GM18526 (cell line): Measurements from ENCODE around the gene CHD6.

Experiments used
- POLR2A ChIP-seq: IDR thresholded peaks from 3 replicates; pipeline ENCODE4 v1.6.1; 2011; ENCODE audit not compliant: insufficient read length; ENCODE audit errors: extremely low read depth

The CHD6 gene

GRCh38 chr20:41454250-41454649 lies 163.9 kb downstream of the CHD6 start:
- no peak for TF ChIP-seq POLR2A

GRCh38 chr20:41453010-41453950 lies 164.9 kb downstream of the CHD6 start:
- TF ChIP-seq POLR2A: no peak

DNA sequence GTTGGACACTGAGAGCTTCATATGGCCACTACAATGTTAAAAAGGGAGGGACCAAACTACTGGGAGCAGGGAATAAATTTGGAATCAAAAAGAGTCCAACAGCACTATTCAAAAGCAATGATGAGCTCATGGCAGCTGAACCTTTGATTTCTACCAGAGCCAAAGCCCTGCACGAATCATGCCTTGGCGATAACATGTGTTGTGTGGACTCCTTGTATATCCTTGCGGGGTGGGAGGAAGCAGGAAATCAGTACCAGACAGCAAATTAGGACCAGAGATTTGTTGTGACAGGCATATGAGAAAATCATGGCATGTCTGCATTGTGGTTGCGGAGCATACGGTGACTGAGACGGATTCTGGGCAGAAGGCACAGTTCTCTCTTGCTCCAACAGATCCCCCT lies 166.0 kb downstream of the CHD6 start:
- TF ChIP-seq POLR2A: no peak

GRCh38 chr20:41447006-41447405 lies 171.2 kb downstream of the CHD6 start:
- TF ChIP-seq POLR2A: no peak

- TF ChIP-seq POLR2A: no peak
Observed at GRCh38 chr20:41446456-41446855, 171.7 kb downstream of the CHD6 start.

DNA sequence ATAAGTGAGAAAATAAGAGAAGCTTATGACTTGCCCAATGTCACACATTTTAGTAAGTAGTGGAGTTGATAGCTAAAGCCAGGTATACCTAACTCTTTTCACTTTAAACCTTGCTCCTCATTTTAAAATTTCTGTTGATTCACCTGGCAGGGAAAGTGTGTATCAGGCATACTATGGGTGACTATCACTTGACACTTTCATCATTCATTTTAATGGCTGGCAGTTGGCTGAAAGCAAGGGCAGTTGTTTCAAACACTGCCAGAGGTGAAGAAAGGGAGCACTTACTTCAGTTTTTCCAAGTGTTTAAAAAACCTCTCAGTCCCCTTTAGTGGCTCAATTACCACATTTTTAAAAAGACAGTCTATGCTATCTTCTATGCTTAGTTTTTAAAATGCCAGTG lies 173.4 kb downstream of the CHD6 start:
- no peak for TF ChIP-seq POLR2A

DNA sequence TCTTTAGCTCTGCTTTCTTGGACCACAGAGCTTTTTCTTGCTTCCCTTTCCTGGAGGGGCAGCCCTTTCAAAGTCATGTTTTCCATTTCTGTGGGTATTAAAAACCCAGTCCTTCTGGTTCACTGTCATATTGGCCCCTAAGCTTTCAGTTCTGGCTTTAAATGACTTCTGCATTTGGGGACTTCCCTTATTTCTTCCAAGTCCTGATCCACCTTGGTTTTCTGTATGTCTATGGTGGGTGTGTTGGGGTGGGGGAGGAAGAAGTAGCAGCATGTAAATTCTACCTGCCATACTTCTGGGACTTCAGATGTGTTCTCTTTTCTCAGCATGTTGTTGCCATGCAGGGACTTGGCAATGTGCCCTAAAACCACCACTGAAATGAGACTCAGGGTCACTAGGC lies 174.5 kb downstream of the CHD6 start:
- TF ChIP-seq POLR2A: no peak

DNA sequence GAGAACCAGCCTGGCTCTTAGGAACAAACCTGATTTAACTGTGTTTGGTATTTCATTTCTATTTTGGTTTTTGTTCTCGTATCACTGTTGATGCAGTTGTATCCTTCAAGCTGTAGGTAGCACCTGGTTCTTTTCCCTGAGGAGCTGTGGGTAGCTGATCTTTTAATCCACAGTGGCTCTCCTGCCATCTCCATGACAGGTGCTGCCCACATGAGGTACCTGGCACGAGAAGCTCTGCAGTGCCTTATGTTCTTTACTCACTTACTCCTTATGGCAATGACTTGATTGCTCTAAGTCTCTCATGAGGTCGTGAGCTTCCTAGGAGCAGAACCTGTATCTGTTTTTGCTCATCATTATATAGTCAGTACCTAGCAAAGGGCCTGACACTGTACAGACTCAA lies 177.3 kb downstream of the CHD6 start:
- no peak for TF ChIP-seq POLR2A

DNA sequence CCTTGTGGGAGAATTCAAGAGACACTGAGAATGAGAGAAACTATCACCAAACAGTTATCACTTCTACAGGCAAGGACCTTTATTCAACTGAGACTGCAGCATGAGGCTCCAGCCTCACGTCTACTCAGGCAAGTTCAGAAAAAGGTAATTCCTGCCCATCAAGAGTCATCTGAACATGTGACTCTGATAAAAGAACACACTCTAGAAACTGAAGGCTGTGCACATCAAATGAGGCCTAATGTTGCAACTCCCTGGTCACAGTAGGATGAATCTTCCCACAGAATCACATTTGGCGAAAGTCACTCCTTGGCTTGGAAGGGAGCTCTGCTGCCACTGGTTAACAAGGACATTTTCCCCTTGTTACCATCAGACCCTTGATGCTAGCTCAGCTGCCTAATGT lies 180.3 kb downstream of the CHD6 start:
- no peak for TF ChIP-seq POLR2A

GRCh38 chr20:41436679-41437078 lies 181.5 kb downstream of the CHD6 start:
- no peak for TF ChIP-seq POLR2A

DNA sequence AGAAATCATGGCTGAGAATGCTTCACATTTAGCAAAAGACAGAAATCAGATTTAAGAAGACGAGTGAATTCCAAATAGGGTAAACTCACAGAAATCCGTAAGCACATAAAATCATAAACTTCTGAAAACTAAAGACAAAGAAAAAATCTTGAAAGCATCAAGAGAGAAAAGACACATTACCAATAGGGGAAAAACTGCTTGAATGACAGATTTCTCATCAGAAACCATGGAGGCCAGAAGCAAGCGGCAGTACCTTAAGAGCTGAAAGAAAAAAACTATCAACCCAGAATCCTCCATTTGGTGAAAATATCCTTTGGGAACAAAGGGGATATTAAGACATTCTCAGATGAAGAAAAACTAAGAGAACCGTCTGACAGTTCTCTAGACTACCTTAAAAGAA lies 185.0 kb downstream of the CHD6 start:
- TF ChIP-seq POLR2A: no peak

DNA sequence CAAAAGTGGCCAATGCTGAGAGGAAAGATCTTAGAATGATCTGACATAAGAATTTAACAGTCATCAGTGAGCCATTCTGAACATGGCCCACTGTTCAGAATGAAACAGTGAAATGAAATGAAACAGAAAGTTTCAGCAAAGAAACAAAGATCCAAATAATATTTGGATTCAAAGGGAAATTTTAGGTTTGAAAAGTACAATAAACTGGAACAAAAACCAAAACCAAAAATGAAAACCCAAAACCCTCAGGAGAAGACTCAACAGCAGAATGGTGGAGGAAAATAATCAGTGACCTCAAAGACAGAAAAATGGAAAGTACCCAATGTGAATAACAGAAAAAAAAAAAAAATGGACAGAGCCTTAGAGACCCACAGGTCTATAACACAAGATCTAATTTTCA lies 185.4 kb downstream of the CHD6 start:
- no peak for TF ChIP-seq POLR2A

GRCh38 chr20:41428285-41428684 lies 189.9 kb downstream of the CHD6 start:
- no peak for TF ChIP-seq POLR2A

GRCh38 chr20:41427833-41428232 lies 190.3 kb downstream of the CHD6 start:
- no peak for TF ChIP-seq POLR2A

DNA sequence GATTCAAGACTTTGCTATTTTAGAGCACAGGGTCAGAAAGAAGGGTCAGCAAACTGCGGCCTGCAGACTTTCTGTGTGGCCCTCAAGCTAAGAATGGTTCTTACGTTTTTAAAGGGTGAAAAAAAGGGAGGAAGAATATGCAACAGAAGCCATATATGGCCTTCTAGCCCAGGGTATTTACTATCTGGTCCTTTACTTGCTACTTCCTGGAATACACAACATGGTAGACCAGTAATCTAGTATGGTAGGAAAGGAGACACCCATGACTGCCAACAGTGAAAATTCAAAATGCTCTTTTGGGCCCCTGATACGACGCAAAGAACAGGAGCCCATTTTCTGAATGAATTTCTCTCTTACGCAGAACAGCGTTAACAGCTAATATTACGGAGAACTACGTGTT lies 191.2 kb downstream of the CHD6 start:
- TF ChIP-seq POLR2A: no peak

- TF ChIP-seq POLR2A: no peak
Observed at GRCh38 chr20:41426086-41426830, 191.9 kb downstream of the CHD6 start.
